K562 (cell line): Measurements from ENCODE around the gene TTC28. TPM values are rescaled to one million over a fixed set of nuclear protein-coding genes. Genes with fewer than 3 reads are reported as not detected.

Experiments used
- ATAC-seq: fragments of 200-7000 bp; cut with Tn5 transposase; 3 replicates; pipeline ENCODE4 v1.9.1; 2020; ENCODE audit warnings: moderate library complexity
- BruUV-seq: library from RNA; stranded (reverse); fragments of 400-500 nt; replicated peaks from 2 replicates; lab custom pipeline; 2021; lab: Mats Ljungman, UMichigan
- CTCF ChIA-PET: fragments of 300-600 bp; formaldehyde crosslinking; extraction: SDS; loops from one replicate; lab custom pipeline; 2021; ENCODE audit warnings: low intra/inter-chr PET ratio; lab: Yijun Ruan, JAX
- POLR2A ChIA-PET: fragments of 300-600, 350-650 bp; sonication (Branson Sonifier 250); formaldehyde crosslinking; extraction: SDS; loops from one replicate; lab custom pipeline; 2021; ENCODE audit warnings: antibody characterized with exemption, inconsistent platforms; lab: Yijun Ruan, JAX
- DNase-seq, 4 experiments: peaks; one replicate each; pipeline versions ENCODE4 v3.0.0 to v3.0.0-alpha.2; 2011 to 2018; ENCODE audit warnings: low spot score in 3 of 4, mixed read lengths in 3 of 4; ENCODE audit errors: extremely low read depth in 1 of 4
- FAIRE-seq: peaks from 2 replicates; lab custom pipeline; 2011; peaks lifted over from hg19 to GRCh38; lab: Jason Lieb, UNC
- H2AFZ ChIP-seq: 2 replicates; pipeline ENCODE4 v1.6.0; 2011; ENCODE audit warnings: low read depth, low read length, control low read depth, inconsistent platforms
- H3K27ac ChIP-seq: fragments of 200-600 bp; 3 replicates; pipeline ENCODE4 v1.8.0; 2011; ENCODE audit warnings: low read depth, mild to moderate bottlenecking, control low read depth, inconsistent platforms, low read length, moderate library complexity, mixed read lengths; ENCODE audit errors: extremely low read depth
- H3K27me3 ChIP-seq, 2 experiments: fragments of 300-600 bp in 1 of 2; 2 replicates in 1 of 2; 3 replicates in 1 of 2; pipeline versions ENCODE4 v1.6.0 to v1.8.0; 2011; ENCODE audit warnings: inconsistent platforms in 2 of 2, low read length in 2 of 2, mild to moderate bottlenecking in 1 of 2, mixed read lengths in 1 of 2, moderate library complexity in 1 of 2; ENCODE audit not compliant: control insufficient read depth in 2 of 2, insufficient read depth in 2 of 2
- H3K36me3 ChIP-seq: fragments of 300-600 bp; 3 replicates; pipeline ENCODE4 v1.8.0; 2011; ENCODE audit warnings: mild to moderate bottlenecking, low read length, inconsistent platforms; ENCODE audit not compliant: control insufficient read depth, insufficient read depth
- H3K4me1 ChIP-seq, 2 experiments: fragments of 200-600 bp in 1 of 2; replicated peaks in 1 of 2; 2 replicates in 1 of 2; 3 replicates in 1 of 2; pipeline versions ENCODE4 v1.5.1 to v1.8.0; 2011; ENCODE audit warnings: inconsistent platforms in 2 of 2, low read length in 2 of 2, mild to moderate bottlenecking in 1 of 2, mixed read lengths in 1 of 2, moderate library complexity in 1 of 2; ENCODE audit not compliant: control insufficient read depth in 2 of 2, insufficient read depth in 2 of 2
- H3K4me2 ChIP-seq: 2 replicates; pipeline ENCODE4 v1.6.1; 2011; ENCODE audit warnings: low read length, control low read depth, inconsistent platforms, mixed read lengths; ENCODE audit not compliant: insufficient read depth
- H3K4me3 ChIP-seq: fragments of 200-600 bp; sonication (generic), shearing (Covaris generic); 2 replicates; pipeline ENCODE4 v1.5.1; 2016; ENCODE audit warnings: control low read depth, inconsistent platforms
- H3K79me2 ChIP-seq: fragments of 200-600 bp; 3 replicates; pipeline ENCODE4 v1.8.0; 2011; ENCODE audit warnings: low read length, inconsistent platforms; ENCODE audit not compliant: control insufficient read depth, insufficient read depth
- H3K9ac ChIP-seq, 2 experiments: 2 replicates each; pipeline versions ENCODE4 v1.6.0 to v1.6.1; 2011; ENCODE audit warnings: low read depth in 2 of 2, low read length in 2 of 2, control low read depth in 1 of 2, inconsistent platforms in 1 of 2, mild to moderate bottlenecking in 1 of 2, mixed read lengths in 1 of 2; ENCODE audit not compliant: insufficient read depth in 1 of 2
- H3K9me1 ChIP-seq: one replicate; pipeline ENCODE4 v1.6.0; 2011; ENCODE audit warnings: inconsistent platforms, mild to moderate bottlenecking, low read length, moderate library complexity; ENCODE audit not compliant: control insufficient read depth, insufficient read depth
- H3K9me3 ChIP-seq: replicated peaks from 2 replicates; pipeline ENCODE4 v1.5.1; 2011; ENCODE audit warnings: low read depth, low read length, inconsistent platforms; ENCODE audit not compliant: control insufficient read depth, insufficient read depth
- H4K20me1 ChIP-seq: replicated peaks from 2 replicates; pipeline ENCODE4 v1.6.1; 2011; ENCODE audit warnings: low read length, inconsistent platforms, mixed read lengths; ENCODE audit not compliant: control insufficient read depth, insufficient read depth
- CBX1 ChIP-seq: sonication (generic); IDR thresholded peaks from 2 replicates; pipeline ENCODE4 v1.6.1; 2016; ENCODE audit warnings: antibody characterized with exemption, low read depth, mild to moderate bottlenecking
- CC2D1A ChIP-seq: fragments of 450-650 bp; IDR thresholded peaks from 2 replicates; pipeline ENCODE4 v1.6.1; 2017; ENCODE audit warnings: mild to moderate bottlenecking
- HMGN3 ChIP-seq: IDR thresholded peaks from 2 replicates; pipeline ENCODE4 v1.6.1; 2011; ENCODE audit warnings: borderline replicate concordance, low read depth, mild to moderate bottlenecking, mixed read lengths, low read length; ENCODE audit not compliant: insufficient read length; ENCODE audit errors: extremely low read depth
- KLF13 ChIP-seq: fragments of 450-650 bp; IDR thresholded peaks from 2 replicates; pipeline ENCODE4 v1.6.1; 2016; ENCODE audit warnings: missing genetic modification characterization, low read depth, mild to moderate bottlenecking, missing compliant biosample characterization, moderate library complexity, borderline replicate concordance
- PHTF2 ChIP-seq: fragments of 250-450 bp; sonication (Bioruptor Pico); IDR thresholded peaks from 2 replicates; pipeline ENCODE4 v1.5.0; 2021; ENCODE audit warnings: mild to moderate bottlenecking
- ZNF445 ChIP-seq: fragments of 250-450 bp; sonication (Bioruptor Pico); IDR thresholded peaks from 2 replicates; pipeline ENCODE4 v1.4.0; 2020; ENCODE audit warnings: low read depth, mild to moderate bottlenecking, moderate library complexity
- ZNF785 ChIP-seq: fragments of 250-450 bp; sonication (Bioruptor Pico); IDR thresholded peaks from 2 replicates; pipeline ENCODE4 v1.4.0; 2020; ENCODE audit warnings: mild to moderate bottlenecking
- WGBS: fragments of 100-300 bp; shearing (Covaris generic); methylation state at CpG from one replicate; pipeline ENCODE4 v1.1.6; 2016; ENCODE audit warnings: low coverage, mixed read lengths; ENCODE audit not compliant: insufficient coverage; ENCODE audit errors: missing lambda C conversion rate; 5-methylcytosine and 5-hydroxymethylcytosine counted together
- in situ Hi-C: fragments of 300-500 bp; cut with MboI; formaldehyde crosslinking; loops from 4 replicates; pipeline ENCODE4 v1.15.0; 2018; ENCODE audit warnings: inconsistent platforms, mixed read lengths
- intact Hi-C: fragments of 100-400 bp; cut with micrococcal nuclease; formaldehyde crosslinking; loops from 2 replicates; pipeline ENCODE4 v1.14.2; 2022
- polyA plus RNA-seq, 8 experiments: library from polyadenylated mRNA; depleted of rRNA in 4 of 8; stranded (reverse) in 5 of 8; unstranded in 3 of 8; fragments of >200 nt; fragmentation: Nextera tagmentation in 2 of 8; fragmentation: Illumina TruSeq in 1 of 8; extraction: Ambion mirVana in 2 of 8; extraction: Trizol in 1 of 8; gene quantifications; 2 replicates each; pipeline versions ENCODE4 v1.2.1 to v1.2.3, GENCODE V29; 2011 to 2014; ENCODE audit warnings: inconsistent platforms in 1 of 8, missing spikeins in 1 of 8
- total RNA-seq, 7 experiments: library from RNA; depleted of rRNA in 6 of 7; stranded (reverse); fragments of >200 nt in 6 of 7; fragmentation: Illumina TruSeq in 2 of 7; extraction: Trizol in 2 of 7; gene quantifications; 2 replicates each; pipeline versions ENCODE4 v1.2.1 to v1.2.3, GENCODE V29; 2011 to 2021; ENCODE audit warnings: low replicate concordance in 1 of 7
- TF ChIP-seq, protein P1 (sequence below): sonication (generic); formaldehyde crosslinking; IDR thresholded peaks from 2 replicates; pipeline ENCODE4 v1.8.0; 2022; ENCODE audit warnings: missing genetic modification reagents, mild to moderate bottlenecking, moderate library complexity, borderline replicate concordance

TTC28 gene
- total and polyA plus RNA-seq, 9 of the 15 experiments (the other 6 are each of a cell fraction or from before 2014, with no cell fraction given) = 0.22 to 10.7 (median 3.1) TPM

DNA sequence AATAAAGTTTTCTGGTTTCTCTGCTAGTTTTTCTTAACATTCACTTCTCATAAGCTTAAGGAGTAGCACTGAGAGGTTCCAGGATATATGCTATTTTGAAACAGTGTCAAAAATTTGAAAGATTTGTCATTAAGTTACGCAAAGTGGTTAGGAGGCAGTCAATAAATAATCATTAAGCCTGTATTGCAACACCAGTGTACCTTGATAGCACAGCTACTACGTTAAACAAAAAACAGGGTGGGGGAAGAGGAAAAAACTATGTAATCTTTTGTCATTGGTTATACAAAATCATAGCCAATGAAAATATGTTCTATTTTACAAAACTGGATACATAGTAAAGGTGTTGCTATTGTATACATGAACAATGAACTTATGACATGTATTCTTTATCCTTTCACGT is 730.2 kb downstream of the TTC28 start:
- no peaks in the 10 kb centered on the region for H3K9me3 ChIP-seq
- CTCF ChIA-PET = no interaction called here
- TF ChIP-seq, protein P1, sequence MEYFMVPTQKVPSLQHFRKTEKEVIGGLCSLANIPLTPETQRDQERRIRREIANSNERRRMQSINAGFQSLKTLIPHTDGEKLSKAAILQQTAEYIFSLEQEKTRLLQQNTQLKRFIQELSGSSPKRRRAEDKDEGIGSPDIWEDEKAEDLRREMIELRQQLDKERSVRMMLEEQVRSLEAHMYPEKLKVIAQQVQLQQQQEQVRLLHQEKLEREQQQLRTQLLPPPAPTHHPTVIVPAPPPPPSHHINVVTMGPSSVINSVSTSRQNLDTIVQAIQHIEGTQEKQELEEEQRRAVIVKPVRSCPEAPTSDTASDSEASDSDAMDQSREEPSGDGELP (CRISPR knock-in tag) = no peak
- TF ChIP-seq ZNF785 (CRISPR knock-in tag) (no peak), CBX1 (no peak)
- TF ChIP-seq, all 486 proteins: peak for 0
- Histone ChIP-seq H3K9ac (no peak overlapping the region), H4K20me1 (no peaks in the 10 kb centered on the region), H3K79me2 (no peaks in the 10 kb centered on the region), H3K27me3 (no peaks in the 10 kb centered on the region), H3K4me3 (no peak overlapping the region), H3K27ac (no peak overlapping the region), H2AFZ (no peak overlapping the region), H3K4me2 (no peak overlapping the region), H3K9me1 (no peaks in the 10 kb centered on the region), H3K36me3 (no peaks in the 10 kb centered on the region), H3K4me1 (peaks cover 0 to 5% of the 10 kb centered on the region in 2 experiments; a peak in 2 of 5 replicates)
- BruUV-seq = no TSS peak
- DNase-seq (no peak), ATAC-seq (no peak), FAIRE-seq (no peak)
- WGBS = 52% methylated on average over 3 of the region's 3 CpGs
- intact Hi-C loops (no loop called here), in situ Hi-C loops (no loop called here)
- POLR2A ChIA-PET = no interaction called here

DNA sequence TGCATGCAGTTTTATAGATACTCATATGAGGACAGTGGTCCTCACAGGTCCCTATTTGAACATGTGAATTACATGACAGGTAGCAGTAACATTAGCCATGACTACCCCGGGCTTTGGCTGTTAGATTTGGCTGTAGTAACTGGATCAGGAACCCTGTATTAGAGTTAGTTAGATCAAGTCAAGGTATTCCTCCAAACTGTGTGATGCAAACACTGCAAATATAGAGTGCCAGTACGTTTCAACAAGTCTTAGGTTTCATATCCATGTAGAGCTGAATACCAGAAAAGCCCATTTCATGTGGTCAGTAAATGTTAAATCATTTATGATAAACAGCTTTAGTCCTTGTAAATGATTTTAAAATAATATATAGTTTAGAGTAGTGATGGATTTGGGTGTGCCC is 731.1 kb downstream of the TTC28 start:
- no peaks in the 10 kb centered on the region for H3K9me1 ChIP-seq
- ATAC-seq = no peak
- no peak overlapping the region for H3K4me2 ChIP-seq
- TF ChIP-seq PHTF2 (CRISPR knock-in tag) (no peak), ZNF445 (CRISPR knock-in tag) (no peak), KLF13 (tag) (no peak), HMGN3 (no peak), CC2D1A (no peak)
- 32% methylated on average over 2 of the region's 2 CpGs for WGBS
- no peak overlapping the region for H3K4me3 ChIP-seq
- H2AFZ ChIP-seq = no peak overlapping the region
- CTCF ChIA-PET = no interaction called here
- POLR2A ChIA-PET = interaction anchor here (0.6 kb wide), 1 partner anchor 18 kb away, joined by 3 read pairs; no protein-coding TSS in a partner anchor
- H3K4me1 ChIP-seq = peaks cover 0 to 5% of the 10 kb centered on the region in 2 experiments; a peak in 2 of 5 replicates
- H3K27me3 ChIP-seq = no peaks in the 10 kb centered on the region
- no peaks in the 10 kb centered on the region for H3K9me3 ChIP-seq
- H3K79me2 ChIP-seq = no peaks in the 10 kb centered on the region
- no peaks in the 10 kb centered on the region for H3K36me3 ChIP-seq
- H4K20me1 ChIP-seq = no peaks in the 10 kb centered on the region
- H3K27ac ChIP-seq = no peak overlapping the region
- H3K9ac ChIP-seq = no peak overlapping the region
- in situ Hi-C loops (no loop called here), intact Hi-C loops (no loop called here)
- no peak for FAIRE-seq
- BruUV-seq = no TSS peak
- DNase-seq = no peak
